Transverse colon (tissue), 3 donors: ENCODE measurements around the gene CHAT.

ENCODE experiments used
- POLR2A ChIP-seq: fragments of 450-650 bp; IDR thresholded peaks from one replicate; pipeline ENCODE4 v1.6.1; 2016; ENCODE audit warnings: antibody characterized with exemption, mild to moderate bottlenecking, moderate library complexity
- TF ChIP-seq, protein P1 (sequence below), 5 experiments: fragments of 200-600 bp in 3 of 5; fragments of 450-650 bp in 2 of 5; sonication (generic) in 3 of 5; IDR thresholded peaks; 1 replicate in 2 of 5; 2 replicates in 3 of 5; pipeline ENCODE4 v1.5.1; 2016 to 2017; ENCODE audit warnings: antibody characterized with exemption in 5 of 5, inconsistent platforms in 3 of 5, mild to moderate bottlenecking in 2 of 5, moderate library complexity in 1 of 5

DNA sequence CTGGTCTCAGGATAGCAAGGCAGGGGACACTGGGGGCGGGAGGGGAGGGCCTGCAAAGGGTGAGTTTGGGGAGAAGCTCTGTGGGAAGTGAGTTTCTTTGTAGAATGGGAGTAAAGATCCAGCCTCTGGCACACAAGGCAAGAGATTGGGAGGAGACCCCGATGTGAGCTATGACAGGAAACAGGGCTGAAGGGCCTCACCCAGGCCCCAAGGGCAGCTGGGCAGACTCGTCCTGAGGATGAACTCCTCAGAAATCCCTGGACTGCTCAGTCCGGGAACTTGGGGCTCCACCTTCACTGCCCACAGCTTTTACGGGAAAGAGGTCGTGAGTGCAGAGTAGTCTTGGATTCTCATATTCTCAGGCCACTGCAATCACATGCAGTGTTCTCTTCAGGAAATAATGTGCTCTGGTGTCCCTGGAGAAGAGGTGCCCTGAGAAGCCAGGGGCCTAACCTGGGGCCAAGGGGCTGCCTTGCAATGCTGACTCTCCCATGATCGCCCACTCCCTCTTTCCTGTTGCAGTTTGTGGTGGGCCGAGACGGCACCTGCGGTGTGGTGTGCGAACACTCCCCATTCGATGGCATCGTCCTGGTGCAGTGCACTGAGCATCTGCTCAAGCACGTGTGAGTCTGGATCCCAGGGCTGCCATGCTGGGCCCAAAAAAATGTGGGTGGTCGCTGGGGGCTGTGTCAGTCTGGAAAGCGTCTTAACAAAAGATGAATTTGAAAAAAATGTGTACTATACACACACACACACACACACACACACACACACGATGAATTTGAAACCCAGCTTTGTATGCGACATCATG, 34.4 kb downstream of the CHAT start:
- no peak for TF ChIP-seq POLR2A
- TF ChIP-seq, protein P1, sequence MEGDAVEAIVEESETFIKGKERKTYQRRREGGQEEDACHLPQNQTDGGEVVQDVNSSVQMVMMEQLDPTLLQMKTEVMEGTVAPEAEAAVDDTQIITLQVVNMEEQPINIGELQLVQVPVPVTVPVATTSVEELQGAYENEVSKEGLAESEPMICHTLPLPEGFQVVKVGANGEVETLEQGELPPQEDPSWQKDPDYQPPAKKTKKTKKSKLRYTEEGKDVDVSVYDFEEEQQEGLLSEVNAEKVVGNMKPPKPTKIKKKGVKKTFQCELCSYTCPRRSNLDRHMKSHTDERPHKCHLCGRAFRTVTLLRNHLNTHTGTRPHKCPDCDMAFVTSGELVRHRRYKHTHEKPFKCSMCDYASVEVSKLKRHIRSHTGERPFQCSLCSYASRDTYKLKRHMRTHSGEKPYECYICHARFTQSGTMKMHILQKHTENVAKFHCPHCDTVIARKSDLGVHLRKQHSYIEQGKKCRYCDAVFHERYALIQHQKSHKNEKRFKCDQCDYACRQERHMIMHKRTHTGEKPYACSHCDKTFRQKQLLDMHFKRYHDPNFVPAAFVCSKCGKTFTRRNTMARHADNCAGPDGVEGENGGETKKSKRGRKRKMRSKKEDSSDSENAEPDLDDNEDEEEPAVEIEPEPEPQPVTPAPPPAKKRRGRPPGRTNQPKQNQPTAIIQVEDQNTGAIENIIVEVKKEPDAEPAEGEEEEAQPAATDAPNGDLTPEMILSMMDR (IDR thresholded peaks at IDR 0.05), result no peak
